DMS53 treated with DMSO at 0.1 percent for 48 hours (cell line): ENCODE results near the gene P3H2.

ENCODE experiments used
- DNase-seq: peaks from one replicate; lab custom pipeline; 2025; ENCODE audit not compliant: unreplicated experiment; lab: John Stamatoyannopoulos, UW

Gene P3H2

GRCh38 chr3:190127195-190127594 is 6.5 kb upstream of the P3H2 start:
- no peak for DNase-seq

- DNase-seq: no peak
These were observed 4.9 kb upstream of the P3H2 start for GRCh38 chr3:190125436-190126068.

GRCh38 chr3:190124067-190124466 is 3.4 kb upstream of the P3H2 start:
- DNase-seq: no peak

GRCh38 chr3:190122198-190122771 is 1.6 kb upstream of the P3H2 start:
- DNase-seq: no peak

- no peak for DNase-seq
These were observed 686 bp upstream of the P3H2 start for GRCh38 chr3:190121383-190121782.

DNA sequence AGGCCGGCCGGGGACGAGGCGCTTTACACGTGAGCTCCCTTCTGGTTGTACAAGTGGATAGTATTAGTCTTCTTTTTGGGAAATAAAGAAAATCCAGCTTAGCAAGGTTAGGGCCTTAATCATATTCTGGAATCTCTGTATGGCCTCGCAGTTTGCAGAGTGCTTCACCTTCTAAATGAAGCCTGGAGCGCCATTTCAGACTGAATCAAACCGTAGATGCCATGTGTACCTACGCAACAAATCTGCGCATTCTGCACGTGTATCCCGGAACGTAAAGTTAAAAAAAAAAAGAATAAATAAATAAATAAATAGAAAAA is 322 bp upstream of the P3H2 start:
- no peak for DNase-seq

GRCh38 chr3:190119461-190120268 is 1.0 kb downstream of the P3H2 start:
- DNase-seq: no peak

DNA sequence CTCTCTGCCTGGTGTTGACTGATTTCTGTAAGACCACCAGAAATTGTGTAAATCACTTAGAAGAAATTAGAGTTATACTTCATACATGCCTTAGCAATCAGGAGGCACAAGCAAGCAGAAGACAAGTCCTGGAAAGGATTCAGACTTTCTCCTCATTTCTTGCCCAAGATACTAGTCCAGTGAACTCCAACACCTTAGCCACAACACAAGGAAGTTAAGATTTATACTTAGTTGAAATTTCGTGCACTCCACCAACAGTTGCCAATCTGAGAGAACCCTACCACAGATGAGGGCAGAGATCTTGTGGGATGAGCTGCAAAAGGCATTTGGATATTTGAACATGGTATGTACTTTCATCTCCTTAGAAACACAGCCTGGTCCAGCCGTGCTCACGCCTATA is 2.3 kb downstream of the P3H2 start:
- no peak for DNase-seq

GRCh38 chr3:190117981-190118380 is 2.7 kb downstream of the P3H2 start:
- no peak for DNase-seq

- DNase-seq: no peak
These were observed 4.1 kb downstream of the P3H2 start for GRCh38 chr3:190116551-190117067.

DNA sequence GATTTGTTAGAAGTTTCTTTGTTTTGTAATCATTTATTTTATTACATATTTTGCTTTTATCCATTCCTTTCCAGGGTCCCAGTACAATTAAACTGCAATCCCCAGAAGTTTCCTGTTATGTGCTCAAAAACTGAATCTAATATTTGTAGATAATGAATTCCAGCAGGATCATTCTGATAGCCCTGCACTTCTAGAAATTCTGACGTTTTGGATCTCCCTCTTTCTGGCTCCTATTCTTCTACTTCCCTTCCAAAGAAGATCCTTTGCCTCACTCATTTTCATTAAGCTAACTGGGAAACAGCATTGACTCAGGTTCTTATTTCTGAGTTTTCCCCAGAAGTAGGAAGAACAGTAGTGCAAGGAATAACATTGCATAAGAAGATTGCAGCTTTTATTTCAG is 9.9 kb downstream of the P3H2 start:
- DNase-seq: no peak

- no peak for DNase-seq
These were observed 11.3 kb downstream of the P3H2 start for GRCh38 chr3:190109441-190109840.

GRCh38 chr3:190108804-190109203 is 11.9 kb downstream of the P3H2 start:
- DNase-seq: no peak

- no peak for DNase-seq
These were observed 14.8 kb downstream of the P3H2 start for GRCh38 chr3:190105876-190106275.

DNA sequence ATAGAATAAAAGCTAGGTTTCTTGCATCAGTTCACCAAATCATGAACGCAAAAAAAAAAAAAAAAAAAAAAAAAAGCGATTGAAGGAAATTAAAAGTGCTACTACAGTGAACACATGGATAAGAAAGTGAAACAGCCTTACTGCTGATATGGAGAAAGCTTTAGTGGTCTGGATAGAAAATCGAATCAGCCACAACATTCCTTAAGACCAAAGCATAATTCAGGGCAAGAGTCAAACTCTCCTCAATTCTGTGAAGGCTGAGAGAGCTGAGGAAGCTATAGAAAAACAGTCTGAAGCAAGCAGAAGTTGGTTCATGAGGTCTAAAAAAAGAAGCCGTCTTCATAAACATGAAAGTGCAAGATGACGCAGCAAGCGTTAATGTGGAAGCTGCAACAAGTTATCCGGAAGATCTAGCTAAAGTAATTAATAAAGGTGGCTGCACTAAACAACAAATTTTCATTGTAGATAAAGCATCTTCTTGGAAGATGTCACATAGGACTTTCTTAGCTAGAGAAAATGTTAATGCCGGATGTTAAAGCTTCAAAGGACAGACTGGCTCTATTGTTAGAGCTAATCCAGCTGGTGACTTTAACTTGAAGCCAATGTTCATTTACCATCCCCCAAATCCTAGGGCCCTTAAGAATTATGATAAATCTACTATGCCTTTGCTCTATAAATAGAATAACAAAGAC is 19.2 kb downstream of the P3H2 start:
- DNase-seq: no peak

DNA sequence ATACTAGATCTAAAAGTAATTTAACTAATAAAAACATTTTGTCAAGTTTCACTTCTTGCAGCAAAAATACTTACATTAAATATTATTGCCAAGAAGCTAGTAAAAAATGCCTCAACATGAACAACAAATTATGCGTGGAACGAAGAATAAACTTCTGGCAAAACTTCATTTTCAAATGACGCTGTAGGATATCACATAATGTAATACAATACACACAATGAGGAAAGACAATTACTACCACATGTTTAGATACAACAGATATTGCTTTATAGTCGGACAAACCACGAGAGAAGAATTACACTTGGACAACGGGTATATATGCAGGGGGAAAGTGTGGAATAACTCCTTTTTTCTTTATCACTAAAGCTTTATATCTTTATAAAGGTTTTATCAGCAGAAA is 21.6 kb downstream of the P3H2 start:
- no peak for DNase-seq

GRCh38 chr3:190097617-190098016 is 23.1 kb downstream of the P3H2 start:
- no peak for DNase-seq

DNA sequence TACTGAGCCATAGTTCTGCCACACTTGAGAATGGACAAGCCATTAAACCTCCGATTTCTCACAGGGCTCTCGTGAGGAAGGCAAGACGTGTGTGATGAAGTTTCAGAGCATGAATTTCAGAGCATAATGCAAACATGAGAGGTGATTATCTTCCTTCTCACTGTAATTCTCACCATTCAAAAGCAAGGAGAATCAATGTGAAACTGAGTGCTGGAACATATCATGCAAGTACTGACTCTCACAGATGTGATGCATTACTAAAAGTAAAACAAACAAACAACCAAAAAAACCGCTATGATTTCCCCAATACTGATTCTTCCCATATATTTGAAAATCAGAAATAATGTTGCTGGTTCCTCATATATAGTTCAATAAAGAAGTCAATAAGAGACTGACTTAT is 23.7 kb downstream of the P3H2 start:
- DNase-seq: no peak

DNA sequence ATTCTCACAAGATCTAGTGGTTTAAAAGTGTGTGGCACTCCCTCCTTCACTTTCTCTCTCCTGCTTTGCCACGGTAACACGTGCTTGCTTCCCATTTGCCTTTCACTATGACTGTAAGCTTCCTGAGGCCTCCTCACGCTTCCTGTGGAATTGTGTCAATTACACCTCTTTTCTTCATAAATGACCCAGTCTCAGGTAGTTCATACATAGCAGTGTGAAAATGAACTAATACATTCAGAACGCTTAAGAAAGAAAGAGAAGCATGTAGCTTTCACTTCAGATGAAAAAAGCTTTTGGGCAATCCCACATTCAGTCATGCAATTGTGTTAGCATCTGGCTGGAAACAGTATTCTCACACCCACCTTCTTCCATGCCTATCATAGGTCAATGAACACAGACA is 24.4 kb downstream of the P3H2 start:
- DNase-seq: no peak

DNA sequence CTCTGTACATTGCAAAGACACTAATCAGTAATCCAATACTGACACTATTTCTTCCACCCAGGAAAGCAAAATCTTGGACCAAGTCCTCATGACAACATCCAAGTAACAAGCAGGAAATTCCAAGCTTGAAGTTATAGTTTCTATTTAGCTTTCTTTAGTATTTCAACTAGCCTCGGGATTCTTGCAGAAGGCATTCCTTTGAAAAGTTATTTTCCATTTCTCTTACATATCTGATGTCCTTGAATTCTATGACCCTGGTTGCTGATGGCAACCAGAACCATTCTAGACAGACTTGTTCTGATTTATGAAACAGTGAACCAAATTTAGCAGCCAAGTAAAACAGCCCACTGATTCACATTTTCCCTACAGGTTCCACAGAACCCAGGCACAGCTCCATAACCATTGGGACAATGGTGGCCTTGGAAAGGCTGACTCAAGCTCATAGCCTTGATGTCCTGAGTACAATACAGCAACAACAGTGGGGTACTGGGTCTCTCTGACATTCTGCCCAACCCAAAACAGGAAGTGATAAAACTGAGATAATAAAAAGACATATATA is 26.5 kb downstream of the P3H2 start:
- DNase-seq: no peak

DNA sequence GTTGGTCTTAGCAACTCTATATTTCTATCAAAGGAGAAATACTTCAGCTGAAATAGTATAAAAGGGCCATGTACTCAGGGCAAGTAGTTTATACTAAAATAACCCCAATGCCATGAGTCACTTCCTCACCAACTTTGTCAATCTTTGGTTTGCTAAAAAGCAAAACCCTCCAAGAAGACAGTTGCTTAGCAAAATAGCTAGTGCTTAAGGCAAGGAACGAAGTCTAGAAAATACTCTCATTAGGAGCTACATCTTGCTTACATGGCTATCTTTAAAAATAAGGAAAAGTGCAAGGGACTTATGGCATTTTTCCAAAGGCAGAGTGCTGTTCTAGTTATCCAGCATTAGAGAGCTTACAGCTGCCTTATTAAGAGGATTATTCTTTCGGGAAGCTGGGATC is 28.4 kb downstream of the P3H2 start:
- DNase-seq: no peak
